ENCODE data around the gene CADPS2.

Gene CADPS2

DNA sequence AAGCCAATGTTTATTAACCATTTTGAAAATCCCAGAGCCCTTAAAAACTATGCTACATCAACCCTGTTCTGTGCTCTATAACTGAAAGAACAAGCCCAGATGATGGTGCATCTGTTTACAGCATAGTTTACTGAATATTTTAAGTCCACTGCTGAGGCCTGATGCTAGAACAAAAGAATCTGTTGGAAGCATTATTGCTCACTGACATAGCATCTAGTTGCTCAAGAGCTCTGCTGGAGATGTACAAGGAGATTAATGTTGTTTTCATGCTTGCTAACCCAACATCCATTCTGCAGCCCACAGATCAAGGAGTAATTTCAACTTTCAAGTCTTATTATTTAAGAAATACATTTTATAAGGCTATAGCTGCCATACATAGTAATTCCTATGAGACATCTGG is 400.4 kb downstream of the CADPS2 start:
- H3K4me3 ChIP-seq (ENCODE audit: low read length) = no peak overlapping the region
- no peaks in the 10 kb centered on the region for H4K20me1 ChIP-seq (ENCODE audit: insufficient read depth, low read length)
- no peak overlapping the region for H3K9ac ChIP-seq (ENCODE audit: low read length)
- no peak overlapping the region for H3K4me2 ChIP-seq (ENCODE audit: low read depth, low read length)
- no peaks in the 10 kb centered on the region for H3K79me2 ChIP-seq (ENCODE audit: low read length)
- no peaks in the 10 kb centered on the region for H3F3A ChIP-seq (ENCODE audit: insufficient read depth, low read length)
- H3K9me3 ChIP-seq (replicated peaks; ENCODE audit: insufficient read depth, low read length) = no peaks in the 10 kb centered on the region
- TF ChIP-seq, protein P1, sequence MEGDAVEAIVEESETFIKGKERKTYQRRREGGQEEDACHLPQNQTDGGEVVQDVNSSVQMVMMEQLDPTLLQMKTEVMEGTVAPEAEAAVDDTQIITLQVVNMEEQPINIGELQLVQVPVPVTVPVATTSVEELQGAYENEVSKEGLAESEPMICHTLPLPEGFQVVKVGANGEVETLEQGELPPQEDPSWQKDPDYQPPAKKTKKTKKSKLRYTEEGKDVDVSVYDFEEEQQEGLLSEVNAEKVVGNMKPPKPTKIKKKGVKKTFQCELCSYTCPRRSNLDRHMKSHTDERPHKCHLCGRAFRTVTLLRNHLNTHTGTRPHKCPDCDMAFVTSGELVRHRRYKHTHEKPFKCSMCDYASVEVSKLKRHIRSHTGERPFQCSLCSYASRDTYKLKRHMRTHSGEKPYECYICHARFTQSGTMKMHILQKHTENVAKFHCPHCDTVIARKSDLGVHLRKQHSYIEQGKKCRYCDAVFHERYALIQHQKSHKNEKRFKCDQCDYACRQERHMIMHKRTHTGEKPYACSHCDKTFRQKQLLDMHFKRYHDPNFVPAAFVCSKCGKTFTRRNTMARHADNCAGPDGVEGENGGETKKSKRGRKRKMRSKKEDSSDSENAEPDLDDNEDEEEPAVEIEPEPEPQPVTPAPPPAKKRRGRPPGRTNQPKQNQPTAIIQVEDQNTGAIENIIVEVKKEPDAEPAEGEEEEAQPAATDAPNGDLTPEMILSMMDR (IDR thresholded peaks at IDR 0.05; ENCODE audit: low read length) = no peak
- TF ChIP-seq EZH2 (optimal IDR thresholded peaks at IDR 0.05; ENCODE audit: low read depth, low read length) = no peak
- TF ChIP-seq EZH2phosphoT487 (IDR thresholded peaks at IDR 0.05; ENCODE audit: low read length) = no peak
- H3K4me1 ChIP-seq (ENCODE audit: low read length) = no peaks in the 10 kb centered on the region
- DNase-seq = no peak
- no peaks in the 10 kb centered on the region for H3K27me3 ChIP-seq (replicated peaks; ENCODE audit: insufficient read depth, low read length)
- H3K36me3 ChIP-seq (replicated peaks; ENCODE audit: insufficient read depth, low read length) = no peaks in the 10 kb centered on the region
- H2AFZ ChIP-seq (ENCODE audit: low read length) = no peak overlapping the region
- H3K9me2 ChIP-seq (replicated peaks; ENCODE audit: insufficient read depth, low read length) = no peaks in the 10 kb centered on the region
- H3K27ac ChIP-seq (ENCODE audit: low read length) = no peak overlapping the region

DNA sequence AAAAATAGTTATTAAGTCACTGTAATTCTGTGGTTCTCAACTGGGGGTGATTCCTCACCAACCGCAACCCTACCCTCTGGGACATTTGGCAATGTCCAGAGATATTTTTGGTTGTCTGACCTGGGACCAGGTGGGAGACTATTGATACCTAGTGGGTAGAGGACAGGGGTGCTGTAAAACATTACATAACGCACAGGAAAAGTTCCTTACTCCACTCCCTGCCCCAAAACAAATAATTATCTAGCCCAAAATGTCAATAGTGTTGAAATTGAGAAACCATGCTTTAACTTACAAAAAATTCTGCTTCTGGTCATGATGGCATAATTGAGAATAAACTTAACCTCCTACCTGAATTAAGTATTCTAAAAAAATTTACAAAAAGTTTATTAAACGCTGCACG is 404.0 kb downstream of the CADPS2 start:
- Histone ChIP-seq H3K4me2 (ENCODE audit: low read depth, low read length) (no peak overlapping the region), H3K4me1 (ENCODE audit: low read length) (no peaks in the 10 kb centered on the region), H3K36me3 (replicated peaks; ENCODE audit: insufficient read depth, low read length) (no peaks in the 10 kb centered on the region), H3K27ac (ENCODE audit: low read length) (no peak overlapping the region), H4K20me1 (ENCODE audit: insufficient read depth, low read length) (no peaks in the 10 kb centered on the region), H3K27me3 (replicated peaks; ENCODE audit: insufficient read depth, low read length) (no peaks in the 10 kb centered on the region), H2AFZ (ENCODE audit: low read length) (no peak overlapping the region), H3K4me3 (ENCODE audit: low read length) (no peak overlapping the region), H3F3A (ENCODE audit: insufficient read depth, low read length) (no peaks in the 10 kb centered on the region), H3K79me2 (ENCODE audit: low read length) (no peaks in the 10 kb centered on the region), H3K9me2 (replicated peaks; ENCODE audit: insufficient read depth, low read length) (no peaks in the 10 kb centered on the region), H3K9ac (ENCODE audit: low read length) (no peak overlapping the region), H3K9me3 (replicated peaks; ENCODE audit: insufficient read depth, low read length) (no peaks in the 10 kb centered on the region)
- DNase-seq = no peak
- TF ChIP-seq, protein P1 (IDR thresholded peaks at IDR 0.05; ENCODE audit: low read length) = no peak
- no peak for TF ChIP-seq EZH2phosphoT487 (IDR thresholded peaks at IDR 0.05; ENCODE audit: low read length)

DNA sequence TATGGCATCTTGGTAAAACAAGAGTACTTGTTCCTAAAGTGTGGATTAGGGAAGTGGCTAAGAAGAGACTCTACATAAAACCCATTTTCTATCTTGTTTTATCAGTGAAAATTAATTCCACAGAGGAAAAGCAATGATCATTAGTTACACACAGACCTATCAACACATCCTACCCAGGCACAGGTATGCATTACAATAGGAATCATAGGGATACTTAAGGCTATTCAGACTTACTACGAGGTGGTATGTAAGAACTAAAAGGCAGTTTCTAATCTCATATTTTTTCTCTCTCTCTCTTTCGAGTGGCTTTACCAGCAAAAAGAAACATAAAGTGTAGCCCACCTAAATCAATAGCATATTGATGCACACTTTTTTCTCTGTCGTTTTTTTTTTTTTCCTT is 415.4 kb downstream of the CADPS2 start:
- Histone ChIP-seq H2AFZ (ENCODE audit: low read length) (no peak overlapping the region), H3K9ac (ENCODE audit: low read length) (no peak overlapping the region), H3K27me3 (replicated peaks; ENCODE audit: insufficient read depth, low read length) (no peaks in the 10 kb centered on the region), H3K4me3 (ENCODE audit: low read length) (no peak overlapping the region), H3K36me3 (replicated peaks; ENCODE audit: insufficient read depth, low read length) (no peaks in the 10 kb centered on the region), H4K20me1 (ENCODE audit: insufficient read depth, low read length) (no peaks in the 10 kb centered on the region), H3K4me1 (ENCODE audit: low read length) (no peaks in the 10 kb centered on the region), H3K9me3 (replicated peaks; ENCODE audit: insufficient read depth, low read length) (no peaks in the 10 kb centered on the region), H3K27ac (ENCODE audit: low read length) (no peak overlapping the region), H3K9me2 (replicated peaks; ENCODE audit: insufficient read depth, low read length) (no peaks in the 10 kb centered on the region), H3K79me2 (ENCODE audit: low read length) (no peaks in the 10 kb centered on the region), H3F3A (ENCODE audit: insufficient read depth, low read length) (no peaks in the 10 kb centered on the region), H3K4me2 (ENCODE audit: low read depth, low read length) (no peak overlapping the region)
- TF ChIP-seq EZH2 (optimal IDR thresholded peaks at IDR 0.05; ENCODE audit: low read depth, low read length) (no peak), EZH2phosphoT487 (IDR thresholded peaks at IDR 0.05; ENCODE audit: low read length) (no peak)
- TF ChIP-seq, protein P1 (IDR thresholded peaks at IDR 0.05; ENCODE audit: low read length) = no peak
- DNase-seq = no peak

Data from MM.1S (cell line).